Measurements from ENCODE around the gene MRPL51.
A peak's percentile ranks its signal among the peaks of the same experiment; 100 is the strongest.

Gene MRPL51

GRCh38 chr12:6540181-6540877, 47.3 kb upstream of the MRPL51 start:
- Histone ChIP-seq H3K4me2 (ENCODE audit: insufficient read depth, low read length) (peak overlapping the region; percentile 63), H3K9ac (ENCODE audit: low read depth, low read length) (peak overlapping the region; percentile 42), H3K27me3 (ENCODE audit: insufficient read depth, low read length, poor library complexity) (no peaks in the 10 kb centered on the region), H4K20me1 (ENCODE audit: insufficient read depth, low read length) (peaks cover 51% of the 10 kb centered on the region), H3K36me3 (ENCODE audit: insufficient read depth, low read length) (peaks cover 69% of the 10 kb centered on the region), H2AFZ (ENCODE audit: low read depth, low read length) (peak overlapping the region; percentile 47; the same call in 1 of the 2 replicates), H3K4me1 (ENCODE audit: insufficient read depth, low read length) (peaks cover 76% of the 10 kb centered on the region), H3K9me3 (ENCODE audit: insufficient read depth, low read length, severe bottlenecking) (no peaks in the 10 kb centered on the region), H3K27ac (ENCODE audit: low read length) (peak overlapping the region; percentile 51), H3K4me3 (ENCODE audit: low read depth in 1 of 2, low read length in 2 of 2) (peak overlapping the region in 1 of 2 experiments; percentile 37; a peak in 2 of 4 replicates), H3K79me2 (ENCODE audit: insufficient read depth, low read length) (peaks cover 27% of the 10 kb centered on the region)
- TF ChIP-seq EZH2 (IDR thresholded peaks at IDR 0.05; ENCODE audit: borderline replicate concordance, low read depth, low read length, severe bottlenecking) (no peak), CTCF (IDR thresholded peaks at IDR 0.05; ENCODE audit: borderline replicate concordance, extremely low read depth, low read length, poor library complexity, severe bottlenecking) (peak; percentile 60)
- DNase-seq: peak; percentile 87
- peak; percentile 77 for ATAC-seq (ENCODE audit: insufficient read depth, low read depth)

- H3K9me3 ChIP-seq (ENCODE audit: insufficient read depth, low read length, severe bottlenecking): no peaks in the 10 kb centered on the region
- no peaks in the 10 kb centered on the region for H3K27me3 ChIP-seq (ENCODE audit: insufficient read depth, low read length, poor library complexity)
- peaks cover 76% of the 10 kb centered on the region for H3K4me1 ChIP-seq (ENCODE audit: insufficient read depth, low read length)
- DNase-seq (no peak), ATAC-seq (ENCODE audit: insufficient read depth, low read depth) (no peak)
- H3K36me3 ChIP-seq (ENCODE audit: insufficient read depth, low read length): peaks cover 75% of the 10 kb centered on the region
- peak overlapping the region; percentile 51 for H3K27ac ChIP-seq (ENCODE audit: low read length)
- peak overlapping the region; percentile 63 for H3K4me2 ChIP-seq (ENCODE audit: insufficient read depth, low read length)
- H2AFZ ChIP-seq (ENCODE audit: low read depth, low read length): no peak overlapping the region
- H3K79me2 ChIP-seq (ENCODE audit: insufficient read depth, low read length): peaks cover 33% of the 10 kb centered on the region
- H3K9ac ChIP-seq (ENCODE audit: low read depth, low read length): peak overlapping the region; percentile 42
- H4K20me1 ChIP-seq (ENCODE audit: insufficient read depth, low read length): peaks cover 57% of the 10 kb centered on the region
- H3K4me3 ChIP-seq (ENCODE audit: low read depth in 1 of 2, low read length in 2 of 2): peak overlapping the region in 1 of 2 experiments; percentile 37; a peak in 2 of 4 replicates
- TF ChIP-seq CTCF (IDR thresholded peaks at IDR 0.05; ENCODE audit: borderline replicate concordance, extremely low read depth, low read length, poor library complexity, severe bottlenecking) (no peak), EZH2 (IDR thresholded peaks at IDR 0.05; ENCODE audit: borderline replicate concordance, low read depth, low read length, severe bottlenecking) (no peak)
Measured at GRCh38 chr12:6539707-6540134, 46.7 kb upstream of the MRPL51 start.

GRCh38 chr12:6539314-6539682, 46.2 kb upstream of the MRPL51 start:
- Histone ChIP-seq H2AFZ (ENCODE audit: low read depth, low read length) (no peak overlapping the region), H3K36me3 (ENCODE audit: insufficient read depth, low read length) (peaks cover 74% of the 10 kb centered on the region), H3K27me3 (ENCODE audit: insufficient read depth, low read length, poor library complexity) (no peaks in the 10 kb centered on the region), H3K27ac (ENCODE audit: low read length) (peak overlapping the region; percentile 51), H3K9me3 (ENCODE audit: insufficient read depth, low read length, severe bottlenecking) (no peaks in the 10 kb centered on the region), H3K9ac (ENCODE audit: low read depth, low read length) (peak overlapping the region; percentile 42; the same call in 1 of the 2 replicates), H3K4me3 (ENCODE audit: low read depth in 1 of 2, low read length in 2 of 2) (peak overlapping the region in 1 of 2 experiments; percentile 37; a peak in 2 of 4 replicates), H3K4me2 (ENCODE audit: insufficient read depth, low read length) (peak overlapping the region; percentile 63), H3K4me1 (ENCODE audit: insufficient read depth, low read length) (peaks cover 76% of the 10 kb centered on the region), H4K20me1 (ENCODE audit: insufficient read depth, low read length) (peaks cover 58% of the 10 kb centered on the region), H3K79me2 (ENCODE audit: insufficient read depth, low read length) (peaks cover 37% of the 10 kb centered on the region)
- DNase-seq (no peak), ATAC-seq (ENCODE audit: insufficient read depth, low read depth) (no peak)
- TF ChIP-seq CTCF (IDR thresholded peaks at IDR 0.05; ENCODE audit: borderline replicate concordance, extremely low read depth, low read length, poor library complexity, severe bottlenecking) (no peak), EZH2 (IDR thresholded peaks at IDR 0.05; ENCODE audit: borderline replicate concordance, low read depth, low read length, severe bottlenecking) (no peak)

All from DND-41 (cell line).